Measurements from ENCODE around the gene LAMA5.

Gene LAMA5

DNA sequence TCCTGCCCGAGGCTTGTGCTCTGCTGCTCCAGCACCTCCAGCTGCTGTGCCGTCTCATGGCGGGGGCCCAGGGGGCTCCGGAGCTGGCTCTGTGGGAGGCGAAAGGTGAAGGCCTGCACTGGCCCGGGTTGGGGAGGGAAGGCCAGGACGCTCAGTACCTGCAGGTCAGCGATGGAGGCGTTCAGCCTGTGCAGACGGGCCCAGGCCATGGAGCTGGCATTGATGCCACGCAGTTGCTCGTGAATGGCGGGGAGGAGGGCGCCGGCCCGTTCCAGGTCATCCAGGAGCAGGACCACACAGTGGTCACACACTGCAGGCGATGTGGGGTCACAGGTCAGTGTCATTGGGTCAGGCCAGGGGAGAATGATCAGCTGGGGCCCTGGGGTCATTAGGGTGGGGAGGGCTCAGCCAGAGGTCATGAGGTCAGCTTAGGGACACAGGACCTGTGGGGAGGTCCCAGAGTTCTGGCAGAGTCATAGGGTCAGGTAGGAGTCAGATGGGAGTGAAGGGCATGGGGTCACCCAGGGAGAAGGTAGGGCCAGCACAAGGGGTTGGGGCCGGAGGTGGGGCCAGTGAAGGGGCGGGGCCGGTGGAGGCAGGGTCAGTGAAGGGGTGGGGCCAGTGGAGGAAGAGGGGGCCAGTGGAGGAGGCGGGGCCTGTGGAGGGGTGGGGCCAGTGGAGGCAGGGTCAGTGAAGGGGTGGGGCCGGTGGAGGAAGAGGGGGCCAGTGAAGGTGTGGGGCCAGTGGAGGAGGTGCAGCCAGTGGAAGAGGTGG is 46.3 kb downstream of the LAMA5 start:
- Histone ChIP-seq H3K4me2 (ENCODE audit: insufficient read depth, low read length) (no peak overlapping the region), H2AFZ (ENCODE audit: low read depth, low read length) (no peak overlapping the region), H3K79me2 (ENCODE audit: insufficient read depth, low read length) (no peaks in the 10 kb centered on the region), H3K4me3 (ENCODE audit: low read depth in 1 of 2, low read length in 2 of 2) (no peak overlapping the region), H3K4me1 (ENCODE audit: insufficient read depth, low read length) (no peaks in the 10 kb centered on the region), H3K9me3 (ENCODE audit: insufficient read depth, low read length, severe bottlenecking) (no peaks in the 10 kb centered on the region), H3K27me3 (ENCODE audit: insufficient read depth, low read length, poor library complexity) (no peaks in the 10 kb centered on the region), H3K36me3 (ENCODE audit: insufficient read depth, low read length) (no peaks in the 10 kb centered on the region), H4K20me1 (ENCODE audit: insufficient read depth, low read length) (peaks cover 4% of the 10 kb centered on the region; the same call in 1 of the 2 replicates), H3K9ac (ENCODE audit: low read depth, low read length) (no peak overlapping the region), H3K27ac (ENCODE audit: low read length) (no peak overlapping the region)
- TF ChIP-seq, protein P1, sequence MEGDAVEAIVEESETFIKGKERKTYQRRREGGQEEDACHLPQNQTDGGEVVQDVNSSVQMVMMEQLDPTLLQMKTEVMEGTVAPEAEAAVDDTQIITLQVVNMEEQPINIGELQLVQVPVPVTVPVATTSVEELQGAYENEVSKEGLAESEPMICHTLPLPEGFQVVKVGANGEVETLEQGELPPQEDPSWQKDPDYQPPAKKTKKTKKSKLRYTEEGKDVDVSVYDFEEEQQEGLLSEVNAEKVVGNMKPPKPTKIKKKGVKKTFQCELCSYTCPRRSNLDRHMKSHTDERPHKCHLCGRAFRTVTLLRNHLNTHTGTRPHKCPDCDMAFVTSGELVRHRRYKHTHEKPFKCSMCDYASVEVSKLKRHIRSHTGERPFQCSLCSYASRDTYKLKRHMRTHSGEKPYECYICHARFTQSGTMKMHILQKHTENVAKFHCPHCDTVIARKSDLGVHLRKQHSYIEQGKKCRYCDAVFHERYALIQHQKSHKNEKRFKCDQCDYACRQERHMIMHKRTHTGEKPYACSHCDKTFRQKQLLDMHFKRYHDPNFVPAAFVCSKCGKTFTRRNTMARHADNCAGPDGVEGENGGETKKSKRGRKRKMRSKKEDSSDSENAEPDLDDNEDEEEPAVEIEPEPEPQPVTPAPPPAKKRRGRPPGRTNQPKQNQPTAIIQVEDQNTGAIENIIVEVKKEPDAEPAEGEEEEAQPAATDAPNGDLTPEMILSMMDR (IDR thresholded peaks at IDR 0.05; ENCODE audit: borderline replicate concordance, extremely low read depth, low read length, poor library complexity, severe bottlenecking) = no peak
- no peak for TF ChIP-seq EZH2 (IDR thresholded peaks at IDR 0.05; ENCODE audit: borderline replicate concordance, low read depth, low read length, severe bottlenecking)
- ATAC-seq (ENCODE audit: insufficient read depth, low read depth) (no peak), DNase-seq (no peak)

GRCh38 chr20:62319346-62319909 is 47.7 kb downstream of the LAMA5 start:
- H3K27me3 ChIP-seq (ENCODE audit: insufficient read depth, low read length, poor library complexity) = no peaks in the 10 kb centered on the region
- H3K9ac ChIP-seq (ENCODE audit: low read depth, low read length) = no peak overlapping the region
- no peaks in the 10 kb centered on the region for H3K9me3 ChIP-seq (ENCODE audit: insufficient read depth, low read length, severe bottlenecking)
- no peak for ATAC-seq (ENCODE audit: insufficient read depth, low read depth)
- no peak overlapping the region for H3K4me3 ChIP-seq (ENCODE audit: low read depth in 1 of 2, low read length in 2 of 2)
- no peaks in the 10 kb centered on the region for H3K79me2 ChIP-seq (ENCODE audit: insufficient read depth, low read length)
- DNase-seq = no peak
- peaks cover 8% of the 10 kb centered on the region; the same call in 1 of the 2 replicates for H4K20me1 ChIP-seq (ENCODE audit: insufficient read depth, low read length)
- no peaks in the 10 kb centered on the region for H3K4me1 ChIP-seq (ENCODE audit: insufficient read depth, low read length)
- no peaks in the 10 kb centered on the region for H3K36me3 ChIP-seq (ENCODE audit: insufficient read depth, low read length)
- TF ChIP-seq, protein P1 (IDR thresholded peaks at IDR 0.05; ENCODE audit: borderline replicate concordance, extremely low read depth, low read length, poor library complexity, severe bottlenecking) = no peak
- TF ChIP-seq EZH2 (IDR thresholded peaks at IDR 0.05; ENCODE audit: borderline replicate concordance, low read depth, low read length, severe bottlenecking) = no peak
- H3K4me2 ChIP-seq (ENCODE audit: insufficient read depth, low read length) = no peak overlapping the region
- H3K27ac ChIP-seq (ENCODE audit: low read length) = no peak overlapping the region
- no peak overlapping the region for H2AFZ ChIP-seq (ENCODE audit: low read depth, low read length)

DNA sequence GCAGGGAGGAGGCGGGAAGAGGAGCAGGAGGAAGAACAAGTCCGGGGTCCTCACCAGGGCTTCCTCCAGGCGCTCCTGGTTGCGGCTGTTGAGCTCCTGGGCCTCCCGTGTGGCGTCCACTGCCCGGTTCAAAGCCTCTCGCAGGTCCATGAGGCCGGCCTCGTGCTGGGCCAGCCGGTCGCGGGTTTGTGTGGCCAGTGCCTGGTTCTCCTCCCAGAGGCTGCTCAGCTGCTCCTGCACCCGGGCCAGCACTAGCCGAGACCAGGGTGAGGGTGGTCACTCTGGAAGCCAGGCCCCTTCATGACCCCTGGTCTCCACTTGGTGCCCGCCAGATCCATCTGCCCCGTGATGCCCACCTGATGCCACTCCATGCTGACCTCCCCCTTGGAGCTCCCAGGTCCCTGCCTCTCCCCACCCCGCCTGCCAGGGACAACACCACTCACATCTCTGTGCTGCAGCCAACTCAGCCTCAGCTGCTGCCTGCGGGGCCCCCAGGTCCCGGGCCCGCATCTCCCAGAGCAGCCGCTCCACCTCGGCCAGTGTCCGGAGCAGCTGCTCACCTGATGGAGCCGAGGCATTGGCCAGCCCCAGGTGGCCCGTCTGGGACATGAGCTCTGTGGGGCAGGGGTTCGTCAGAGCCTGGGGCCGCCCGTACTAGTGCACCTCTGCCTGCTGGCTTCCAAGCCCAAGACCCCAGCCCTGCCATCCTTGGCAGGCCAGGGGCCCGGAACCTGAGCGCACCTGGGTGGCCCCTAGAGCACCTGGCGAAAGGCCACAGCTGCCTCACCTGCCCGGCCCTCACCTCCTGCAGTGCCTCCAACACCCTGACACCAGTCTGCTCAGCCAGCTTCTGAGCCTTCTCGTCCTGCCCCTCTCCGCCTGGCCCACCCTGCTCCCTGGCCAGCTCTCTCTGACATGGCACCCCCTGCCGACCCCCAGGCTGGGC is 48.4 kb downstream of the LAMA5 start:
- peaks cover 8% of the 10 kb centered on the region; the same call in 1 of the 2 replicates for H4K20me1 ChIP-seq (ENCODE audit: insufficient read depth, low read length)
- H3K27ac ChIP-seq (ENCODE audit: low read length) = no peak overlapping the region
- H3K36me3 ChIP-seq (ENCODE audit: insufficient read depth, low read length) = no peaks in the 10 kb centered on the region

More for the DNA sequence above, 48.4 kb downstream of the LAMA5 start:
- Histone ChIP-seq H3K4me3 (ENCODE audit: low read depth in 1 of 2, low read length in 2 of 2) (no peak overlapping the region), H3K9ac (ENCODE audit: low read depth, low read length) (no peak overlapping the region), H3K79me2 (ENCODE audit: insufficient read depth, low read length) (no peaks in the 10 kb centered on the region), H2AFZ (ENCODE audit: low read depth, low read length) (no peak overlapping the region), H3K27me3 (ENCODE audit: insufficient read depth, low read length, poor library complexity) (no peaks in the 10 kb centered on the region), H3K4me2 (ENCODE audit: insufficient read depth, low read length) (no peak overlapping the region), H3K9me3 (ENCODE audit: insufficient read depth, low read length, severe bottlenecking) (no peaks in the 10 kb centered on the region), H3K4me1 (ENCODE audit: insufficient read depth, low read length) (no peaks in the 10 kb centered on the region)
- TF ChIP-seq, protein P1 (IDR thresholded peaks at IDR 0.05; ENCODE audit: borderline replicate concordance, extremely low read depth, low read length, poor library complexity, severe bottlenecking) = no peak
- TF ChIP-seq EZH2 (IDR thresholded peaks at IDR 0.05; ENCODE audit: borderline replicate concordance, low read depth, low read length, severe bottlenecking) = no peak
- ATAC-seq (ENCODE audit: insufficient read depth, low read depth) = no peak
- no peak for DNase-seq
